Loucy (cell line): Measurements from ENCODE around the gene CENPH.

ENCODE experiments used
- H2AFZ ChIP-seq: fragments of 200-600 bp; sonication (generic); 2 replicates; pipeline ENCODE4 v1.6.0; 2016; ENCODE audit warnings: antibody characterized with exemption, mild to moderate bottlenecking, low read length, moderate library complexity
- H3F3A ChIP-seq: fragments of 200-600 bp; 2 replicates; pipeline ENCODE4 v1.6.0; 2016; ENCODE audit warnings: antibody characterized with exemption, low read depth, mild to moderate bottlenecking
- H3K27me3 ChIP-seq: fragments of 200-600 bp; sonication (generic); 2 replicates; pipeline ENCODE4 v1.6.1; 2014; ENCODE audit warnings: low read length, mild to moderate bottlenecking; ENCODE audit not compliant: insufficient read depth, poor library complexity, severe bottlenecking
- H3K36me3 ChIP-seq: fragments of 200-600 bp; sonication (generic); 2 replicates; pipeline ENCODE4 v1.6.1; 2016; ENCODE audit warnings: low read length; ENCODE audit not compliant: insufficient read depth
- H3K4me1 ChIP-seq: fragments of 200-600 bp; sonication (generic); 2 replicates; pipeline ENCODE4 v1.5.1; 2014; ENCODE audit warnings: low read length, mild to moderate bottlenecking; ENCODE audit not compliant: insufficient read depth, poor library complexity, severe bottlenecking
- H3K4me2 ChIP-seq: fragments of 200-600 bp; sonication (generic); 2 replicates; pipeline ENCODE4 v1.6.0; 2014; ENCODE audit warnings: antibody characterized with exemption, low read length, low read depth, mild to moderate bottlenecking; ENCODE audit not compliant: poor library complexity, severe bottlenecking
- H3K4me3 ChIP-seq: fragments of 200-600 bp; sonication (generic); 2 replicates; pipeline ENCODE4 v1.5.1; 2014; ENCODE audit warnings: low read length, mild to moderate bottlenecking, mixed read lengths; ENCODE audit not compliant: poor library complexity, severe bottlenecking
- H3K79me2 ChIP-seq: fragments of 200-600 bp; sonication (generic); 2 replicates; pipeline ENCODE4 v1.6.1; 2014; ENCODE audit warnings: low read length; ENCODE audit not compliant: insufficient read depth
- H3K9ac ChIP-seq: fragments of 200-600 bp; sonication (generic); 2 replicates; pipeline ENCODE4 v1.6.0; 2014; ENCODE audit warnings: mild to moderate bottlenecking, low read depth, low read length, moderate library complexity; ENCODE audit not compliant: poor library complexity, severe bottlenecking
- H3K9me2 ChIP-seq: fragments of 200-600 bp; sonication (generic); replicated peaks from 2 replicates; pipeline ENCODE4 v1.6.1; 2016; ENCODE audit warnings: low read depth, low read length, mixed read lengths
- H3K9me3 ChIP-seq: fragments of 200-600 bp; sonication (generic); 2 replicates; pipeline ENCODE4 v1.6.1; 2014; ENCODE audit warnings: mild to moderate bottlenecking, antibody characterized with exemption, low read length, low read depth; ENCODE audit not compliant: insufficient read depth
- H4K20me1 ChIP-seq: fragments of 200-600 bp; sonication (generic); 2 replicates; pipeline ENCODE4 v1.6.0; 2014; ENCODE audit warnings: antibody characterized with exemption, low read length, mild to moderate bottlenecking; ENCODE audit not compliant: insufficient read depth, poor library complexity, severe bottlenecking
- CTCF ChIP-seq: fragments of 200-600 bp; sonication (generic); conservative IDR thresholded peaks from 2 replicates; pipeline ENCODE4 v1.5.1; 2014; ENCODE audit warnings: mild to moderate bottlenecking, antibody characterized with exemption, low read length
- EZH2phosphoT487 ChIP-seq: fragments of 200-600 bp; IDR thresholded peaks from 2 replicates; pipeline ENCODE4 v1.6.1; 2018; ENCODE audit warnings: antibody characterized with exemption, mild to moderate bottlenecking, moderate library complexity, borderline replicate concordance

The CENPH gene

GRCh38 chr5:69237877-69238276 lies 48.5 kb downstream of the CENPH start:
- Histone ChIP-seq H3K9ac (no peak overlapping the region), H3F3A (no peaks in the 10 kb centered on the region), H3K79me2 (peaks cover 49% of the 10 kb centered on the region), H4K20me1 (peaks cover 6% of the 10 kb centered on the region), H3K4me1 (peaks cover 28% of the 10 kb centered on the region), H3K27me3 (no peaks in the 10 kb centered on the region), H3K4me3 (peak overlapping the region; percentile 21), H2AFZ (no peak overlapping the region), H3K36me3 (no peaks in the 10 kb centered on the region; the same call in 1 of the 2 replicates), H3K9me2 (no peaks in the 10 kb centered on the region), H3K9me3 (no peaks in the 10 kb centered on the region), H3K4me2 (peak overlapping the region; percentile 43)
- TF ChIP-seq CTCF, result no peak
- TF ChIP-seq EZH2phosphoT487, result no peak

GRCh38 chr5:69238760-69239251 lies 49.4 kb downstream of the CENPH start:
- Histone ChIP-seq H3K4me3 (peak overlapping the region; percentile 28), H3K4me1 (peaks cover 28% of the 10 kb centered on the region), H3K36me3 (no peaks in the 10 kb centered on the region; the same call in 1 of the 2 replicates), H3K9me2 (no peaks in the 10 kb centered on the region), H4K20me1 (peaks cover 6% of the 10 kb centered on the region), H3K9ac (no peak overlapping the region), H3K79me2 (peaks cover 58% of the 10 kb centered on the region), H3K9me3 (no peaks in the 10 kb centered on the region), H2AFZ (no peak overlapping the region), H3K4me2 (peak overlapping the region; percentile 43), H3F3A (no peaks in the 10 kb centered on the region), H3K27me3 (no peaks in the 10 kb centered on the region)
- TF ChIP-seq CTCF (no peak), EZH2phosphoT487 (no peak)

GRCh38 chr5:69242215-69242927 lies 53.0 kb downstream of the CENPH start:
- Histone ChIP-seq H3F3A (no peaks in the 10 kb centered on the region), H3K9me3 (no peaks in the 10 kb centered on the region), H3K36me3 (no peaks in the 10 kb centered on the region; the same call in 1 of the 2 replicates), H3K4me1 (peaks cover 6% of the 10 kb centered on the region), H3K4me3 (no peak overlapping the region), H2AFZ (no peak overlapping the region), H3K79me2 (peaks cover 71% of the 10 kb centered on the region), H3K9ac (no peak overlapping the region), H3K9me2 (no peaks in the 10 kb centered on the region), H3K4me2 (no peak overlapping the region), H4K20me1 (peaks cover 6% of the 10 kb centered on the region), H3K27me3 (no peaks in the 10 kb centered on the region)
- TF ChIP-seq CTCF (no peak), EZH2phosphoT487 (no peak)
